CD1c-positive myeloid dendritic cell (primary cell): ENCODE measurements around the gene GSTP1.
"Not testable (repeated sequence)": the region's sequence is repeated elsewhere in the genome, so short reads cannot be mapped to it uniquely, and the experiment has no call there.

Experiments used
- DNase-seq: peaks from one replicate; pipeline ENCODE4 v3.0.0-alpha.2; 2016; ENCODE audit errors: extremely low spot score

GSTP1 gene

DNA sequence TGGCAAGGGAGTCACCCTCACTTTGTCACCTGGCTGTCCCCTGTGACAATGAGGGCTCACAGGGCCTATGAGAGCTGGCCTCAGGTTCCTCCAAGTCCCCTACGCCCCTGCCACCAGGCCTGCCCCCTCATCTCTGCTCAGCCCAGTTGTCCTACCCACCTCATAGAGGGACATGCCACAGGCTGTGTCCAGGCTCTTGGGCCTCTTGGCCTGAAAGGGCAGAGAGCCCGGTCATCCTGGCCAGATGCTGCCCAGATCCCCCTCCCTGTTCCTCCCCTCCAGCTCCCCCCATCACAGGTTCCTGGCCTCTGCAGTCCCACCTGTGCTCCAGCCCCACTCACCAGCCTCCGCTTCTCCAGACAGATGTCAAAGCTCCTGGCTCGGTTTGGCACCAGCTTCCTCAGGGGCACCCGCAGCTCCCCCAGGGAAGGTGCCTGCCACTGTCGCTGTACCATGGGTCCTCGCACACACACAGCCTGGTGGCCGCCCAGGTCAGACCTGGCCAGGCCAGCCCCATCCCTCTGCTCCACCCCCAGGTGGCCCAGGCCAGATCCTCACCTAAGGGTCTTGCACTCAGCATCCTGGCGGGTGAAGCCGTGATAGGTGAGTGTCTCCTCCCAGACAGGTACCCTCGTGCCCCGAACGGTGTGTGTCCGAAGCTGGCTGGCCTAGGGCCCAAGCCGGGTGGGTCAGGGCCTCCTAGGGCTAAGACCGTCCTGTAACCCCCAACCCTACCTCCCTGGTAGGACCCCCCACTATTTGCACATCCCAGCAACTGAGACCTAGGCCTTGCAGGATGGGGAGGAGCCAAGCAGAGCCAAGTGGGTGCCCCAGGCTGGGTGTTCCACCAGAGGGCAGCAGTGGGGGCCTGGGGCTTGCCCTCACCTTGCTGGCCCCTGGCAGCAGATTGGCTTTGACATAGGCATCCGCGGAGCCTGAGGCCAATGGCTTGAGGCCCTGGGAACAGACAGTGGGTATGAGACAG, 31.4 kb downstream of the GSTP1 start:
- peak; percentile 26 for DNase-seq

DNA sequence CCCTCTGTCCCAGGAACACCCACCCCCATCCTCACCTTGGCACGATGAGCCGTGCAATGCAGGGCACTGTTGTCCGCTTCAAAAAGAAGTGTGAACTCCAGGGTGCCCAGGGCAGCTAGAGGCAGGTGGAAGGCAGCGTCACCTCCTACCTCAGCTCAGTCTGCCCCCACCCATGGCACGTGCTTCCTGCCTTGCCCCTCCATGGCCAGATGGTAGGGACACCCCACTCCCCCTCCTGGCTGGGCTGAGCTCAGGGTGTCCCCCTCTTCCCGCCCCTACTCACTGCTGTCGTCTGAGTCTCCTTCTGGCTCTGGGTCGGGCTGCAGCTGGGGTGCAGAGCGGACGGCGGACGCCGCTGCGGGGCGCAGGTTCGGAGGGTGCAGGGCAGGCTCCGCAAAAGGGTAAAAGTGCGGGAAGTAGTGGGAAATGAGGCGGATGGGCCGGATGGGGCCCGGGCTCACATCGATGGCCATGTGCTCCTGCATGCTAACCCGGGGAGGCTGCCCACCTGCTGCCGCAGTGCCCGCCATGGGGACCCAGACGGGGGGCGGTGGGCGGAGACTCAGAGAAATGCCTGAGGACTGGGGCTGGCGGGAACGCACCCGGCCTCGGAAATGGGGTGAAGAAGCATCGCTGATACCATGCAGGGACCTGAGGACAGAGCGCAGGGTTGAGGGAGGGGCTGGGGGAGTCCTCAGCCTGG, 32.3 kb downstream of the GSTP1 start:
- no peak for DNase-seq

DNA sequence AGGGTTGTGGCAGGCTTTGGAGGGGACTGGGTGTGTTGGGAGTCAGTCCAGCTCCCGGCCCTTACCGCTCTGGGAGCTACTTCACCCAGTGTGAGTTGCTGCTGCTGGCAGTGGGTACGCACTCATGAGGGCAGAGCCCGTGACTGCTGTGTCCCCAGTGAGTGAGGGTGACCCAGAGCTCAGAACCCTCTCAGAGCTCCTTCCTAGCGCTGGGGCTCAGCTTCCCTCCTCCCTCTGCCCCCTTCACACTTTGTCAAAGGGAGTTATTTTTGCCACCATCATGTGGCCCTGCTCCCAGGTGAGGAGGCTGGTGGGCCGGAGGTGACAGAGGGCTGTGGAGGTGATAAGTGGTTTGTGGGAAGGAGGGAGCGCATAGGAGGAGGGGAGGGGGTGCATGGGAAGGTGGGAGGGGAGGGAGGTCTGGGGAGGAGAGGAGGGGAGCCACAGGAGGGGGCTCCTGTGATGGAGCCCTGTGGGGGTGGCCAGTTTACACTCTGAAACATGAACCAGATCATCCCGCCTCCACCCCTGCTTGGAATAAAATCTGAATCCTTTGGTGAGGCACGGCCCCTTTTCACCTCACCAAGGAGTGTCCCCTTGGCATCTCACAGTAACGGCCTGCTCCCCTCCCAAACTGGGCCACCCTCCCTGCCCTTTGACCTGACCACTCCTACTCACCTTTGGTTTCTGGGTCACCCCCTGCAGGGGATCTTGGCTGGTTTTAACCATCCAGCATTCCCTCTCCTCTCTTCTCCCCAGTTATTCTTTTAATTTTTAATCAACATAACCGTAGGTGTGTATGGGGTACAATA, 33.0 kb downstream of the GSTP1 start:
- no peak for DNase-seq

DNA sequence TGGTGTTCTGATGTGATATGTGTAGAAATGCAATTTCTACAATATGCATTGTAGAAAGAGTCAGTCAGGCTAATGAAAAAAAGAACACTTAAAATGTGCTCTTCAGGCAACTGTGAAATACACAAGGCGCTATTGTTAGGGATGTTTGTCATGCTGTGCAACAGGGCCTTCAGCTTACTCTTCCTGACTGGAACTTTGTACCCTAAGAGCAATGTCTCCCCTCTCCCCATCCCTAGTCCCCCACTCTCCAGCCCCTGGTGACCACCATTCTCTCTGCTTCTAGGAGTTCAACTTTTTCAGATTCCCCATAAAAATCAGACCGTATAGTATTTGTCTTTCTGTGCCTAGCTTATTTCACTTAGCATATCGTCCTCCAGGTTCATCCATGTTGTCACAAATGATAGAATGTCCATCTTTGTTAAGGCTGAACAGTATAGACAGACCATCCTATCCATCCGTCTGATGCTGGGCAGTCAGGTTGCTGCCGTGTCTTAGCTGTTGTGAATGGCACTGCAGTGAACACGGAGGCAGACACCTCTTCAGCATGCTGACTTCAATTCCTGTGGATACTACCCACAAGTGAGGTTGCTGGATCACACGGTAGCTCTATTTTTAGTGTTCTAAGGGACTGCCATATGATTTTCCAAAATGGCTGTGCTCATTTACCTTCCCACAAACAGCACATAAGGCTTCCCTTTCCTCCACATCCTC, 33.8 kb downstream of the GSTP1 start:
- no peak for DNase-seq

DNA sequence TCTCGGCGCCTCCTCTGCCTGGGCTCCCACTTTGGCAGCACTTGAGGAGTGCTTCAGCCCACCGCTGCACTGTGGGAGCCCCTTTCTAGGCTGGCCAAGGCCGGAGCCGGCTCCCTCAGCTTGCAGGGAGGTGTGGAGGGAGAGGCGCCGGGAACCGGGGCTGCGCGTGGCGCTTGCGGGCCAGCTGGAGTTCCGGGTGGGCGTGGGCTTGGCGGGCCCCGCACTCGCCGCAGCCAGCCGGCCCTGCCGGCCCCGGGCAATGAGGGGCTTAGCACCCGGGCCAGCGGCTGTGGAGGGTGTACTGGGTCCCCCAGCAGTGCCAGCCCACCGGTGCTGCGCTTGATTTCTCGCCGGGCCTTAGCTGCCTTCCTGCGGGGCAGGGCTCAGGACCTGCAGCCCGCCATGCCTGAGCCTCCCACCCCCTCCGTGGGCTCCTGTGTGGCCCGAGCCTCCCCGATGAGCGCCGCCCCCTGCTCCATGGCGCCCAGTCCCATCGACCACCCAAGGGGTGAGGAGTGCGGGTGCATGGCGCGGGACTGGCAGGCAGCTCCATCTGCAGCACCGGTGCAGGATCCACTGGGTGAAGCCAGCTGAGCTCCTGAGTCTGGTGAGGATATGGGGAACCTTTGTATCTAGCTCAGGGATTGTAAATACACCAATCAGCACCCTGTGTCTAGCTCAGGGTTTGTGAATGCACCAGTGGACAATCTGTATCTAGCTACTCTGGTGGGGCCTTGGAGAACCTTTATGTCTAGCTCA, 35.5 kb downstream of the GSTP1 start:
- DNase-seq, result not testable (repeated sequence)

DNA sequence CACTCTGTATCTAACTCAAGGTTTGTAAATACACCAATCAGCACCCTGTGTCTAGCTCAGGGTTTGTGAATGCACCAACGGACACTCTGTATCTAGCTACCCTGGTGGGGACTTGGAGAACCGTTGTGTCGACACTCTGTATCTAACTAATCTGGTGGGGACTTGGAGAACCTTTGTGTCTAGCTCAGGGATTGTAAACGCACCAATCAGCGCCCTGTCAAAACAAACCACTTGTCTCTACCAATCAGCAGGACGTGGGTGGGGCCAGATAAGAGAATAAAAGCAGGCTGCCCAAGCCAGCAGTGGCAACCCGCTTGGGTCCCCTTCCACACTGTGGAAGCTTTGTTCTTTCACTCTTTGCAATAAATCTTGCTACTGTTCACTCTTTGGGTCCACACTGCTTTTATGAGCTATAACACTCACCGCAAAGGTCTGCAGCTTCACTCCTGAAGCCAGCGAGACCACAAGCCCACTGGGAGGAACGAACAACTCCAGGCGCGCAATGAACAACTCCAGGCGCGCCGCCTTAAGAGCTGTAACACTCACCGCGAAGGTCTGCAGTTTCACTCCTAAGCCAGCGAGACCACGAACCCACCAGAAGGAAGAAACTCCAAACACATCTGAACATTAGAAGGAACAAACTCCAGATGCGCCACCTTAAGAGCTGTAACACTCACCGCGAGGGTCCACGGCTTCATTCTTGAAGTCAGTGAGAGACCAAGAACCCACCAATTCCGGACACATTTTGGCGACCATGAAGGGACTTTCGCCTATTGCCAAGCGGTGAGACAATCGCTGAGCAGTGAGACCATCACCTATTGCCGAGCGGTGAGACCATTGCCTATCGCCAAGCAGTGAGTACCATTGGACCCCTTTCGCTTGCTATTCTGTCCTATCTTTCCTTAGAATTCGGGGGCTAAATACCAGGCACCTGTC, 36.3 kb downstream of the GSTP1 start:
- not testable (repeated sequence) for DNase-seq

DNA sequence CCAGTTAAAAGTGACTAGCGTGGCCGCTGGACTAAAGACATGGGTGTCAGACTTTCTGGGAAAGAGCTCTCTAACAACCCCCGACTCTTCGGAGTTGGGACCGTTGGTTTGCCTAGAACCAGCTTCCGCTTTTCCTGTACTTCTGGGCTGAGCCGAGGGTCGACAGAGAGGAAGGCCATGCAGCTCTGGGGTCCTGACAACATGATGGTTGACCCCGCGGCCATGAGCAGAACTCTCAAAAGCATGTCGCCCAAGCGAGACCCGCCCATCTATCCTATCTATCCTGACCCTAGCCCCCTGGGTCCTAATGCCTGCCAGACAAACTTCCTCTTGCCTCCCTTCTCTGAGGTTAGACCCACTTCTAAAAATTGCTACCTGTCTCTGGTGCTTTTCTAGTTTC, 37.0 kb downstream of the GSTP1 start:
- not testable (repeated sequence) for DNase-seq

DNA sequence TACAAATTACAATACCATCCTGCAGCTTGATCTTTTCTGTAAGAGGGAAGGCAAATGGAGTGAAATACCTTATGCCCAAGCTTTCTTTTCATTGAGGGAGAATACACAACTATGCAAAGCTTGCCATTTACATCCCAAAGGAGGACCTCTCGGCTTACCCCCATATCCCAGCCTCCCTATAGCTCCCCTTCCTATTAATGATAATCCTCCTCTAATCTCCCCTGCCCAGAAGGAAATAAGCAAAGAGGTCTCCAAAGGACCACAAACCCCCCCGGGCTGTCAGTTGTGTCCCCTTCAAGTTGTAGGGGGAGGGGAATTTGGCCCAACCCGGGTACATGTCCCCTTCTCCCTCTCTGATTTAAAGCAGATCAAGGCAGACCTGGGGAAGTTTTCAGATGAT, 38.3 kb downstream of the GSTP1 start:
- DNase-seq, result not testable (repeated sequence)

DNA sequence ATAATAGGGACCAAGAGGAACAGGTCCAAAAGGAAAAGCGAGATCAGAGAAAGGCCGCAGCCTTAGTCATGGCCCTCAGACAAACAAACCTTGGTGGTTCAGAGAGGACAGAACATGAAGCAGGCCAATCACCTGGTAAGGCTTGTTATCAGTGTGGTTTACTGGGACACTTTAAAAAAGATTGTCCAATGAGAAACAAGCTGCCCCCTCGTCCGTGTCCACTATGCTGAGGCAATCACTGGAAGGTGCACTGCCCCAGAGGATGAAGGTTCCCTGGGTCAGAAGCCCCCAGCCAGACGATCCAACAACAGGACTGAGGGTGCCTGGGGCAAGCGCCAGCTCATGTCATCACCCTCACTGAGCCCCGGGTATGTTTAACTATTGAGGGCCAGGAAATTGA, 39.3 kb downstream of the GSTP1 start:
- not testable (repeated sequence) for DNase-seq

DNA sequence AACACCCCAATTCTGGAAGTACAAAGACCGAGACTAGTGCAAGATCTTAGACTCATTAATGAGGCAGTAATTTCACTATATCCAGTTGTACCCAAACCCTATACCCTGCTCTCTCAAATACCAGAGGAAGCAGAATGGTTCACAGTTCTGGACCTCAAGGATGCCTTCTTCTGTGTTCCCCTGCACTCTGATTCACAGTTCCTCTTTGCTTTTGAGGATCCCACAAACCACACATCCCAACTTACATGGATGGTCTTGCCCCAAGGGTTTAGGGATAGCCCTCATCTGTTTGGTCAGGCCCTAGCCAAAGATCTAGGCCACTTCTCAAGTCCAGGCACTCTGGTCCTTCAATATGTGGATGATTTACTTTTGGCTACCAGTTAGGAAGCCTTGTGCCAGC, 40.2 kb downstream of the GSTP1 start:
- DNase-seq, result not testable (repeated sequence)

DNA sequence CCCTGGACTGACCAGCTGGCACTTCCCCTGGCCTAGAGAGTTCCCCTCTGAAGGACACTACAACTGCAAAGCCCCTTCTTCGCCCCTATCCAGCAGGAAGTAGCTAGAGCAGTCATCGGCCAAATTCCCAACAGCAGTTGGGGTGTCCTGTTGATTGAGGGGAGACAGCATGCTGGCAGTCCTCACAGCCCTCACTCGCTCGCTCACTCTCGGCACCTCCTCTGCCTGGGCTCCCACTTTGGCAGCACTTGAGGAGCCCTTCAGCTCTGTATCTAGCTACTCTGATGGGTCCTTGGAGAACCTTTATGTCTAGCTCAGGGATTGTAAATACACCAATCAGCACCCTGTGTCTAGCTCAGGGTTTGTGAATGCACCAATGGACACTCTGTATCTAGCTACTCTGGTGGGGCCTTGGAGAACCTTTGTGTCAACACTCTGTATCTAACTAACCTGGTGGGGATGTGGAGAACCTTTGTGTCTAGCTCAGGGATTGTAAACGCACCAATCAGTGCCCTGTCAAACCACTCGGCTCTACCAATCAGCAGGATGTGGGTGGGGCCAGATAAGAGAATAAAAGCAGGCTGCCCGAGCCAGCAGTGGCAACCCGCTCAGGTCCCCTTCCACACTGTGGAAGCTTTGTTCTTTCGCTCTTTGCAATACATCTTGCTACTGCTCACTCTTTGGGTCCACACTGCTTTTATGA, 42.7 kb downstream of the GSTP1 start:
- not testable (repeated sequence) for DNase-seq

DNA sequence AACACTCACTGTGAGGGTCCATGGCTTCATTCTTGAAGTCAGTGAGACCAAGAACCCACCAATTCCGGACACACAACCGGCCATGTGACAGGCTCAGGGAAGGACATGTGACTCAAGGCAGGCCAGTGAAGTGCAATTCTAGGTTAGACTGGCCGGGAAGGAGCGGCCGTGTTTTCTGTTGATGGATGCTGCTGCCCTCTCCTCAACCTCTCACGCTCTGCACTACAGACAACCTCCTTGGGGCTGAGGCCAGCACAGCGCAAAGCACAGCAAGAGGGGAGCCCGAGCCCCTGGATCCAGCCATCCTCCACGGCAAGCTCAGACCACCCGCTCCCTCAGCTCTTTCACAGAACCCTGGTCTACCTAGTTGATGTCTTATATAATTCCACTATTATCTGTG, 43.4 kb downstream of the GSTP1 start:
- no peak for DNase-seq

DNA sequence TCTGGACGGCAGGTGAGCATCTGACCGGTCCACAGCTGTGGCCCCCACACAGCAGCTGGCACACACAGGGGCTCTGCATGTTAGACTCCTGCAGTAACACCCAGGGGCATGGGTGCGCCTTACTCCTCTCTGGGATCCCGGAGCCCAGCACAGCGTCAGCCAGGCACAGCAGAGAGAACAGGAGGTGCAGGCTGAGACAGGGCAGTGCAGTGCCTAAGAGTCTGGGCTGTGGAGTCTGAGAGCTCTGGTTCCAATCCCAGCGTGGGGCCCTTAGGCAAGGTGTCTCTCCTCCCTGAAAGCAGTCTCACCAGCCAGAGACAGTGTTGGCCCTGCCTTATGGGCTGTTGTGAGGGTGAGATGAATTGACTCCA, 43.8 kb downstream of the GSTP1 start:
- no peak for DNase-seq

DNA sequence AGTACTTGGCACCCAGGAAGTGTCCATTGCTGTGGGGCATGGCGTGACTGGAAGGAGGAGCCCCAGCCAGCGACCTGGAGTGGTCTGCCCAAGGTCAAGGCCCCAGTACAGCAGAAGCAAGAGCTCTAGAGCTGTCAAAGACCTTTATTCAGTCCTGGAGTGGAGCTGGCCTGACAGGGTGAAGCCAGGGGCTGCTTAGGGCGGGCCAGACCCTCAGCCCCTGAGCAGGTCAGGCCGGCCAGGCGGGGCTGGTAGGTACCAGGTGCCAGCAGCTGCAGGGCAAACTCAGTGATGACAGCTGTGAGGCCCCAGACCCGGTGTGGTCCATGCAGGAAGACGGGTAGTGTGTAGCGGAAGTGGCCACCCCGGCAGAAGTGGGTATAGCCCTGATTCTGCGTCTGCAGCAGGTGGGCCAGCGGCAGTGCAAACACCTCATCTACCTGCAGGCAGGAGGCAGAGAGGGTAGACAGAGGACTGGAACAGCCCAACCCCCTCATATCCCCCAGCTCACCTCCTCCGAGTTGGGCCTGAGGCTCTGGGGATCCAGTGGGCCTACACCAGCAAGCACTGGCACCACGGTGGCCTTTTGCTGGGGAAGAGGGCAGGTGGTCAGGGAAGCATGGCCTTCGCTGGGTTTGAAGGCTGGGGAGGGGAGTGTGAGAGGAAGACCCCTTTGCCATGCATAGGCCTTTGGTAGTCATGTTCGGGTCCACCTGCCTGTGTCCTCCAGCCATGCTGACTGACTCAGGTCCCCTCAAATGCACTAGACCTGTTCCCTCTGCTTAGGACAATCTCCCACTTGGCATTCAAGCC, 44.4 kb downstream of the GSTP1 start:
- DNase-seq, result no peak

DNA sequence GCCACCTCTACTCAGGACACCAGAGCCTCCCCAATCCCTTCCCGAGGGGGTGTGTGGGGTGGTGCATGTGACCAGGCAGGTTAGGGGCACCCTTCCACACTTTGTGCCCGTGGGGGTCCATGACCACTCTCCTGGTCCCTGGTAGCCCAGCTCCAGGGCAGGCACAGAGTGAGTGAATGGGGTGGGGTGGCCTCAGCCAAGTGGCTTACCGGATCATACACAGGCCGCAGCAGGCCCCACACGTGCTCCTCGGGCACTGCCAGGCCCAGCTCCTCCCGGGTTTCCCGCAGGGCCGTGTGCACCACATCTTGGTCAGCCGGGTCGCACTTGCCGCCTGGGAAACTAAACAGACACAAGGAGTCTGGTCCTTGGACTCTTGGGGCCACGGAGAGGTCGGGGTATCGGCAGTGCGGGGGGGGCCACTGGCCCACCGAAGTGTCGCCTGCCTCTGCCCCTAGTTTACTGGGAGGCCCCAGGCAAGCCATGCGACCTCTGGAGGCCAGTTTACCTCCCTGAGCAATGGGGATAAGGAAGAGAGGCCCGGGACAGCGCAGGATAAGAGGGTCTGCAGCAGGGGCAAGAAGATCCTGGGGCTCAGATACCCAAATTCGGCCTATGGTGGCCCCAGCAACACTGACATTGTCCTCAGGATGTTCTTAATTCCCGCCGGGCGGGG, 45.2 kb downstream of the GSTP1 start:
- no peak for DNase-seq

DNA sequence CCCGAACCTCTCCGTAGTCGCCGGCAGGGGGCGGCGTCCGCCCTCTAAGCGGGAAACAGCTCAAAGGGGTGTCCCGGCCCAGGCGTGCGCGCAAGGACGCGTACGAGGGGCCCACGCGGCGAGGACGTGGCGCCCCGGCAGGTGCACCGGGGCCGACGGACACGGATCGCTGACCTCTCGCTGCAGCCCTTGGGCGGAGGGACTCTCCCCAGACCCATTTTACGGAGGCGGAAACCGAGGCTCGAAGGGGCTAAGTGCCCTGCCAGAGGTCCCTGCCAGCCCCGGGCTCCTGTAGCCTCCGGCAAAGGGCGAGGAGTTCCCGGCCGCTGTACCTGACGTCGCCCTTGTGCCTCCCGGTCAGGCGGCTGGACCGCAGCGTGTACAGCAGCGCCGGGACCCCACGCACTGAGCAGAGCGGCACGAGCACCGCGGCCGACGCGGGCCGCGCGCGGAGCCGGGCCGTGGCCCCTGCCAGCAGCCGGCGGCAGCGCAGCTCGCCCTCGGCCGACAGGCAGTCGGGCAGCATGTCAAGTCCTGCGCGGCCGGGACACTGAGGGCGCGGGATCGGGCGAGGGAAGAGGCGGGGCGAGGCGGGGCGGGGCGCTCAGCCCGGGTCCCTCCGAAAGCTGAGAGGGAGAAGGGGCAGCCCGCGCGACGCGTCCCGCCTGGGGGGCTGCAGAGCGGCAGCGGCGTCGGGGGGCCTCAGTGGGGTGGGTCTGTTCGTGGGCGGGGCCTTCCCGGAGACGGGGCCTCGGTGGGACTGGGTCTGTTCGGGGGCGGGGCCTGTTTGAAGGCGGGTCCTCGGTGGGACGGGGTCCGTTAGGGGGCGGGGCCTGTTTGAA, 46.0 kb downstream of the GSTP1 start, which contains the start of gene NUDT8:
NUDT8 (minus strand) TSS at position 552 of the 842 bp plus-strand sequence; CDS start at position 526, 26 bp downstream.
- peak; percentile 91 for DNase-seq
